Stimulated activated CD4-positive, alpha-beta T cell treated with anti-CD3 and anti-CD28 coated beads, Interleukin-12 subunit alpha, Interleukin-12 subunit beta, amount 100 ng/mL, for 24 hours (primary cell): ENCODE results near the gene ZIC5.

Experiments
- DNase-seq, 2 experiments: peaks; one replicate each; pipeline ENCODE4 v3.0.0-alpha.2; 2020; ENCODE audit warnings: low read depth in 2 of 2

ZIC5 gene

DNA sequence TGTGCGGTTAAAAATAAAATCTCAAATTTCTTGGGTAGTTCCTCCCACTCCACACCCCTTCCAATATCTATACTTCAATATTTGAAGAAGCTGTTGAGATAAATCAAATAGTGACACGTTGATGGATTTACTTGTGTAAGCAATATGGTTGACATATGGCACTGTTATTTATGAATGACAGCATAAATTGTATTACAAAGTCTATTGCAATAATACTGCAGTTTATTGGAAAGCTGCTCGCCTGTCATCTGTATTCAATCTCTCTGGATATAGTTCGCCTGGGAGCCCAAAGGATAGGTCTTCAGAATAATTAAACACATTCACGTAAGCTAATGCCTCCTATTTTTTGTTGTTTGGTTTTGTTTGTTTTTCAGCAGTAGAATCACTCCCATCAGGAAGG is 5.0 kb upstream of the ZIC5 start:
- DNase-seq = no peak

DNA sequence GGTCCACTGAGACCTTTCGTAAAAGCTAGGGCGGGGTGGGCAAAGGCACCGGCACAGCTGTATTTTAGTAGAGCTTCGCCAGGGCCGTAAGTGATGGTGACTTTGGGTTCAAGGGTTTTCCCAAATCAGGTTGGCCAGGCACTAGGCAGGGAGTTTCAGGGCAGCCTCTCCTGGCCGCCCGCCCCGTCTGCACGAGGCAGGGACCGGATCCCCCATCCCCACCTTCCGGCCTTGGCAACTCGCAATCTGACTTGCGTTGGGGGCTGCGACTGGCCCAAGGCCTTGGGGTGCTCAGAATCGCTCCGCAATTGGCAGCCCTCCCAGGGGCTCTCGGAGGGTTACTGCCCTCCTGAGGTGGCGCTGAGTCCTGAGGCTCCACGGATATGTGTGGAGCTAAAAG is 4.1 kb upstream of the ZIC5 start:
- DNase-seq = no peak

DNA sequence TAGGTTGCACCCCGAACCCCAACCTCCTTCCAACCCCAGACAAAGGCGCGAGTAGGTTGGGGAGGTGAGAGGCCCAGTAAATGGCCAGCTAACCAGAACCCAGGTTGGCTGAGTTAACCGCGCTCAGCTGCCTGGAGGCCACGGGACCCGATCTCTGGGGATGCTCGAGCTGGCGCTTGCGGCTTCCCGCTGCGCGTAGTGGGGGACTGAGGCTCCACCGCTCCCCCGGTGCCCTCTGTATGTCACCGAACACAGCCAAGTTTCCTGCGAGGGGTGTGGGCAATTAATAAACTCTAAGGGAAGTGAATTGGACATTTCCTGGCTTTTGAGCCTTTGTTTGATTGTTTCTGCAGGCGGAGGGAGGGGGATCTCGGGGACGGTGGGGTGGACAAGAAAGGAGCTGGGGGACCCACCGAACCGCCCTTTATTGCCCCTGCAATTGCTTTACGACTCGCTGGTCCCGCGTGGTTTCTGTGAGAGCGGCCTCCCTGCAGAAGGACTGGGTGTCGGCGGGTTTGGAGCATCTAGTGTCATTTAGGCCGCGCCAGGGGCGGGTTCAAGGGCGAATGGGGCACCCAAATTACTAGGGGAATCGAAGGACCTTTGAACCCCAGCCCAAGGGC is 3.5 kb upstream of the ZIC5 start:
- DNase-seq = no peak

DNA sequence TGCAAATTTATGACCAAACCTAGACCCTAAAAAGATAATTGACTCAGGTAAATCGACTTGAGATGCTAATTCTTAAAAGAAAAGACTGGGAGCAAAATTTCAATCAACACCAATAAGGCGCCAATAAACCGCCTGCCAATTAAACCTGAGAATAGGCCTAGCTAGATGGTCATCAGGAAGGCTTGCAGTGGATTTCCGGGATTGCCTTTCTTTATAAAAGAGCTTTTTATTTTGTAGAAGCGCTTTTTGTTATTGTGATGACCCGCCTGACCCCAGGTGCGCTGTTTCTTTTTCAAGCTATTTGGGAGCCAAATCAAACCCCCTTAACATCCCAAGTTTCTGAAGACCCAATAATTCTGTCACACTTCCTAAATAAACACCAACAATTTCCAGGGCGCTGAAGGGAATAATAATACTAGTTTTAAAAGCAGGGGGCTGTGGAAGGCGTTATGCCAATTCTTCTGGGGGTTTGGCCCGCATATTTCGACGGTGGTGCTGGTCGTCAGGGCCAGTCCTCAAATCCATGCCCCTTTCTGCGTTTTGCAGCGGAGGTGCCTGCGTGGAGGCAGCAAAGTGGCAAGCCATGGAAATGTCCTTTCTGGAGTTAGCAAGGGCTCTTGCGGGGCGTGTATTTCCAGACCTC is 2.9 kb upstream of the ZIC5 start:
- DNase-seq = no peak

DNA sequence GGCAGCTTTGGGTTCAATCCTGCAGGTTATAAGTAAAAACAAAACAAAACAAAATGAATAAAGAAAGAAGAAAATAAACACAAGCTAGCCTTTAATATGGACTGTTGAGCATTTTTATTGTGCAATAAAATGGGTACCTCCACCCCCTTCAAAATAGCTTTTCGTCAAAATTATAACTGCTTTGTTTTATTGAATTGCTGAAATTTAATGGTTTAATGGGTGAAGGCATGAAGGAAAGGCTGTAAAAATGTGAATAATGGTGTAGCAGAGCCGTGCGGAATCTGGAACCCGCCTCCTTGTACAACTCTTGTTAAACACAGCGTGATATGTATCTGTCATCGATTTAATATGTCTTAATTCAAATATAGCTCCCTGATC is 2.2 kb upstream of the ZIC5 start:
- DNase-seq = no peak

DNA sequence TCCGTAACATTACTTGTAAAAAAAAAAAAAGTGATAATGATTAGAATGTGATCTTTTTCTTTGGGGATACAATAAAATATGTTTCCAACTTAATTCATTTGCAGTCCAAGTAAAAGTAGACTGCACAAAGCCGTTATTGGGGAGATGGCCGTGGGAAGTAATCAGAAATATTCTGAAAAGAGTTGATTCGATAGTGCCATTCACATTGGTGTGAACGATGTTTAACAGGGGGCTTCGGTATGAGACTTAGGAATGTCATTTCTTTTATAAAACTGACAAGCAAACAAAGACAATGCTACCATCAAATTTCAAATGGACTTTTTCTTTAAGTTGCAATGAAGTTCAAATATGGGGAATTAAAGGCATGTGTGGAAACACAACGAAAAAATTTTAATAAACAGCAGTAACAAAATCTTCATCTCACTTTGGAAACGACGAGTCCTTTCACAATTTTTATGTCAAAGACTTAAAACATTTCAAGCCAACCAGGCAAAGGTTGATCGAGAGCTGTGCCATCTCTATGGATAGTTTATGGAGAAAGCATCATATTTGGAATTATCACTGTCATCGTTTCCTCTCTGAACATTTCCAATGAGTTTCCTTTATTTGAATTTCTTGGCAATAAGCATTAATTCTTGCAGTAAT is 1.7 kb upstream of the ZIC5 start:
- no peak for DNase-seq

DNA sequence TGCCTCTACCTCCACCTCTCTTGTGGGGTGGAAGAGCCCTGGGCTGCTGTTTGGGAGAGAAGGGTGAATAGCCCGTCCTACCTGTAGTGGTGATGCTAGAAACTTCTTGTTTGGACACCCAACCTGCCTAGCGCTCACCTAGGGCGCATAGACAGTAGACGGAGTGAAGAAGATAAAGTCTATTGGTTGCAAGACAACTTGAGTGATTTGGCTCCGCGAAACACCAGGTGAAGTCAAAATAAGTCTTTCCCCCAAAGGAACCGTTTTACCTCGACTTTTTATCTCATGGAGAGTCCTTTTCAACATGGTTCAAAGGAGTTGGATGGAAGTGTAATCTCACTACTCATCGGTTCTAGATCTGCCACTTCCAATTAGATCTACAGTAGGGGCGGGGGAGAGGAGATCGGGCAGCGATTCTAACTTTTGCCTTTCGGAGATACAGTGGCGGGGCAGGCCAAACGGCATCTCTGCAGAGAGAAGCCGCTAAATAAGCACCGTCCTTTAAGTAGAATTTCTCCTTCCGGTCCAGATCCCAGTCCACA is 694 bp upstream of the ZIC5 start:
- DNase-seq = no peak

DNA sequence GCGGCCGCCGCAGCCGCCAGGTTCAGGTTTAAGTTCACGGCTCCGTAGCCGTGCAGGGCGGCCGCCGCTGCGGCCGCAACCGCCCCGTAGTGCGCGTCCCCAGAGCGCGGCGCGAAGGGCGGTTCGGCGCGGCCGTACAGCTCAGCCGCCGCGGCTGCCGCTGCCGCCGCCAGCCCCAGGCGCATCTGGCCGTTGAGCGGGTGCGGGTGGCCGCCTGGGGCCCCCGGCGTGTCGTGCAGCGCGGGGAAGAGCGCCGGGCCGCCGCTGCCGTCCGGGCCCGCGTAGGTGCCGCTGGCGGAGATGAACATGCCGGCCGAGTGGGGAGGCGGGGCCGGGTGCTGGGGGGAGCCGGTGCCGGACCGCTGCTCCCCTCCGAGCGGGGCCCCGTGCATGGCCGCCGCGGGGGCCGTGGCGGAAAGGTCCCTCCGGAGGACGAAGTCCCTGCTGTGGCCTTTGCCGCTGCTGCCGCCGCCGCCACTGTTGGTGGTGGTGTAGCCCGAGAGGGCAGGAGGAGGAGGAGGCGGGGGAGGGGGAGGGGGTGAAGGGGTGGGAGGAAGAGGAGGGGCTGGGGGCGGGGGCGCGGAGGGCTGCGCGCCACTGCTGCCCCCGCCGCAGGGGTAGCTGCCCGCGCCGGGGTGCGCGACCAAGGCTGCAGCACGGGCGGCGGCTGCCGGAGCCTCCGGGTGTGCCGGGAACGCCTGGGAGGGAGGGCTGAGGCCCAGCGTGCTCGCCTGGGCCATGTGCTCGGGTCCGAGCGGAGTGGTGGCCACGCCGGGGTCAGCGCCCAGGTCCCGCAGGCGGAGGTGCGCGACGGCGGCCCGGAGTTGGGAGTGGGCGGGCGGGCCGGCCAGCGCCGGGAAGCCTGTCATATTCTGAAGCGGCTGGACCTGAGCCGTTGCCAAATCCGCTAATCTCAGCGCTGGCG is 654 bp downstream of the ZIC5 start:
- DNase-seq = no peak

DNA sequence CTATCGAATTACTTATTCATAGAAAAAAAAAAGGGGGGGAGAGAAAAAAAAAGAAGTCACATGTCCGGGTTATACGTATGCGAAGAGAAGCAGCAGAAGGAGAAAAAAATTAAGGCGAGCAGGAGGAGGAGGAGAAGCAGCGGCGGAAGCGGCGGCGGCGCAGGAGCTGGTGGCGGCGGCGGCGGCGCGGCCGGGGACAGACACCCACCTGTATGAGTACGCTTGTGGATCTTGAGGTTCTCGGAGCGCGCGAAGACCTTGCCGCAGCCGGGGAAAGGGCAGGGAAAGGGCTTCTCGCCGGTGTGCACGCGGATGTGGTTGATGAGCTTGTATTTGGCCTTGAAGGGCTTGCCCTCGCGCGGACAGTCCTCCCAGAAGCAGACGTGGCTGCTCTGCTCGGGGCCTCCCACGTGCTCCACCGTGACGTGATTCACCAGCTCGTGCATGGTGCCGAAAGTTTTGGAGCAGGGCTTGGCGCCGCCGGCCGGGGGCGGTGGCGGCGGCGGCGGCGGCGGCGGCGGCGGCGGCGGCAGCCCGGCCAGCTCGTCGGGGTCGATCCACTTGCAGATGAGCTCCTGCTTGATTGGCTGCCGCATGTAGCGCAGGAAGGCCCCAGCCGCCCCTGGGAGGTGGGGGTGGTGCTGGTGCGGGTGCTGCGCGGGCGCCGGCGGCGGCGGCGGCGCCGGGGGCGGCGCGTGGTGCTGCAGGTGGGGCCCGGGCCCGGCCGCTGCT is 1.5 kb downstream of the ZIC5 start:
- DNase-seq = no peak

DNA sequence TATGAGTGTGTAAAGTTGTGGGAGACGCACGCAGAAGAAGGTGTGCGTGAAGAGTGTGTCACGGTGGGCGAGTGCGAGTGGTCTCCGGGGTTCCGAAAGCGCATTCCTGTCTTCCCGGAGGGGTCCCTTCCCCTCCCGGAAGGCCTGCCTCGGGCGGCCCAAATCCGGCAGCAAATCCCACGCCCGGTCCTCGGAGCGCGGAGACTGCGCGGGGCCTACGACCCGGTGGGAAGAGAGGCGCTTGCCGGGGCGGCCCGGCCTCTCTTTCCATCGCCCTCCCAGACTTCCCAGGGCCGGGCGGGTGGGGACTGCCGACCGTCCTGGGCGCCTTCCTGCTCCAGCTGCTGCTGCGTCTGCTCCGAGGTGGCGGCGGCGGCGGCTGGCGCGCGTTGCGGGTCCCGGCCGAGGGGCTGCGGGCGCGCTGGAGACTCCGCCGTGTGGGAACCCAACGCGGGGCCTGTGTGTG is 2.1 kb downstream of the ZIC5 start:
- no peak for DNase-seq

DNA sequence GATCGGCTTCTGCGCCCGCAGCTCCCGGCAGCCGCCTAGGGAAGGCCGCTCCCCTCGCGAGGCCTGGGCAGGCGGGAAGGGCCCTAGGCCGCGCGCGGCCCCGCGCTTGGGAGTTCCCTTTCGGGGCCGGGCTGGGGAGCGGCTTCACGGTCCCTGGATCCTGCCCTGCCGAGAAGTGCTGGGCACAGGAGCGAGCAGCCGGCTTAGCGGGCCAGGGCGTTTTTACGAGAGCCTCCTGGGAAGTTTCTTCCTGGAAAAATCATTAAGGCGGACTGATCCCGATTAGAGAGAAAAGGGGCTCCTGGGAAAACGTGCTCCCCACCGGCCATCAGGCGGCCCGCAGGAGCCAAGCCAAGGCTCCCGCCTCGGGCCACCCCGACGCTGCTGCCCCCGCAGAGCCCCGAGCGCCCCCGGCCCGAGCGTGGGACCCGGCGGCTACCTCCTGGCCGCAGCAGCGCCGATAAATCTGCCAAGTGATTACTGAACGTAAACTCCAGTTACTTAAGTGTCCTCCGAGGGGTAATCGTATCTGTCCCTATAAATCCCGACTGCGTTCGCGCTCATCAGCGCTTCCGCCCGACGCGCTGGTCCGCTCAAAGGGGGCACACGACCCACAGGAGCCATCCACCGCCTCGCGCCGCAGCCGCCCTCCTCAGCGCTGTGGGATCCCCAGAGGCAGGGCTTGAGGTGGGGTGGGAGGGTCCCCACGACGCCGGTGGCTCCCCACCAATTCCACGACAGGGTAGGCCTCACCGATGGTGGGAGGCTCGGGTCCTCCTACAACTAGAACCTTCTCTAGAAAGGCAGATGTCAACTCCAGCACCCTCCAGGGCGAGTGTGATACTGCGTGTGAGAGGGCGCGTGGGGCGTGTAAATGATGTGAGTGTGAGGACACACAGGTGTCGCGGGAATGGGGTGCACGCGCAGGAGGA is 2.8 kb downstream of the ZIC5 start:
- DNase-seq = no peak

DNA sequence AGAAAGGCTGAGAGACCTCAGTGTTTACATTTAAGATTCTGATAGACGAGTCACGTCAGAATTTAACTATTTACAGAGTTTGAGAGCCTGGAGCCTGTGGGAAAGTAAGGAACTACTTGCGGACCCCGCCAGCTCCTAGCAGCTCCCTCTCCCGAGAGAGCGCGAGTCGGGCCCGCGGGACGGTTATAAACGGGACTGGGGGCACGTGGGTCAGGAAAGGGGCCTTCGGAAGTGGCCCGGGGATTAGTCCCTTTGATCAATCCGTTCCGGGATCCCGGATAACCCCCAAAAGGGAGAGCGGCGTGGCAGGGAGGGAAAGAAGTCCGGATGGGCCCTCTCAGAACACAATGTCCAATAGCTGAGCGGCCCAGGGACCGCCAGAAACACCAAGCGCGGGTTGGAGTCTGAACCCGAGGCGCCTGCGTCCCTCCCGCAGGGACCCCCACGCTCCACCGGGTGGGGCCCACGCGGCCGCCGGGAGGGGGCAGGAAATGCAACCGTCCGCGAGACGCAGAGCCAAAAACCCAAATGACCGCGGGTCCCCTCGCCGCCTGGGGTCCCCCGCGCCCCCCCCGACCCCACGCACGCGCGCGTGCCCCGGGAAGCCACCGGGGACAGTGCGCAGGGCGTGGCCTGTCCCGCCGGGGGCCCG is 3.6 kb downstream of the ZIC5 start:
- no peak for DNase-seq

DNA sequence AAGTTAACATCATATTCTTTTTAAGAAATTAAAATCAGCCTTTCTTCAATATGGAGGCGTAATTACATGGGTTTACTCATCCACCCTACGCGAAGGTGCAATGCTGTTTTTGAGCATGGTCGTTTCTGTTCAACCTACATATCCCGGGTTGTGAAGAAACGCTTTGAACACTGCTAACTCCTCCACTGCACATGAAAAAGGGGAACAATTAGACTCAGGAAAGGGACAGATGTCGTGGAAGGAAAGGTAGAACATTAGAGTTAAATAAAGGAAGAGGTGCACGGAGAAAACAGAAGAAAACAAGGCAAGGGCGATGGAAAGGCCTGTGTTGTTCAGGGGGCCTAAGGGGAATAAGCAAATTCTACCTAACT is 4.1 kb downstream of the ZIC5 start:
- DNase-seq = no peak

DNA sequence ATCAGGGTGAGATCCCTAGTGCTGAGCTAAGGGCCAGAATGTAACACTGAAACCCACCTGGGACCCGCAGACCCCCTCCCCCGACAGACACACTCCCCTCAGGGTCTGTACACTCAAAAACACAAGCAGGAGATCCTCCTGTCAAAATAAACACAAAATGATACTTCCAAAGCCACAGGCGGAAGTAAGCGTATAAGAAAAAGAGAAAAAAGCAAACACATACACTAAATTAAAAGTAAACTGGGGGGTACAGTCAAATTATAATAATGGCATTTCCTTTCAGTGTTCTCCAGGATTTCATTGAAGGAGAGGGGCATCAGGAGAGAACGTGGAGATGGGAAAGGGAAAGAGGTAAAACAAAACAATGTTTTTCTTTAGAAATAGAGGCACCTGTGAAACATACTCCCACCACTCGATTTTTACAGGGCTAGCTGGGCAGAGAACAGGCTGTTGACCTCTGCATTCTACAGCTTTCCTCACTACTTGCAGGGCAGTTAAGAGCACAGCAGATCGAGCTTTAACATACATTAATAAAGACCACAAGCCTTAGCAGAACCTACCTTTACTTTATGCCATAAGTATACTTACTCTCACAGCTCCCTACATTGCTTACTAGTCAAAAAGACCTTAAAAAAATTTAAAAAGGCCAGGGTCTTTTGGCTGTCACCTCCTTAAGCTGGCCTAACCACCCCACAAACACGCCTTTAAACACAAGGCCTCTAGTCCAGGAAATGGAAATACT is 5.3 kb downstream of the ZIC5 start:
- DNase-seq = no peak

DNA sequence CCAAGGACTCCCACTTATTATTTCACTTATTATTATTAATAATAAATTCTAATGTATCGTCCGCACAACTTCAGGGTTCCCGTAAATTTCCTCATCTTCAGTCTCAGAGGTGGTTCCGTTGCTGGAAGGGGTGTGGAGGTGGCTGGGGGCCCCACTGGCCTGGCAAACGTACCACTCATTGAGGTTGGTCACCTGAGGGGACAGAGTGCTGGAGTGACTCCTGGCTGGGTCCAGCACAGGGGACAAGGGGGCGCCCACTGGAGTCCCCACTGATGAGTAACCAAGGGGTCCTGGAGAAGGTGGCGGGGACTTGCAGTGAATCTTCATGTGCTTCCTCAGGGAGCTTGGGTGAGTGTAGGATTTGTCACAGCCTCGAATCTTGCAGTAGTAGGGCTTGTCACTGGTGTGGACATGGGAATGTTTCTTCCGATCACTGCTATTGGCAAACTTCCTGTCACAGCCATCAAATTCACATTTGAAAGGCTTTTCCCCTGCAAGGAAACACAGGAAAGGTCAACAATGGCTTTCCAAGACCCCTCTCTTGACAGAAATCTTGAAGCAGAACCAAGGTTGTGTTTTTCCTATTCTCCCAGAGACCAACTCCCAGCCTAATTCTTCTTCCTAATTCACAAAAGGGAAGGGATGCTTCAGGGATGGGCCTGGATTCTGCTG is 6.1 kb downstream of the ZIC5 start:
- no peak for DNase-seq

DNA sequence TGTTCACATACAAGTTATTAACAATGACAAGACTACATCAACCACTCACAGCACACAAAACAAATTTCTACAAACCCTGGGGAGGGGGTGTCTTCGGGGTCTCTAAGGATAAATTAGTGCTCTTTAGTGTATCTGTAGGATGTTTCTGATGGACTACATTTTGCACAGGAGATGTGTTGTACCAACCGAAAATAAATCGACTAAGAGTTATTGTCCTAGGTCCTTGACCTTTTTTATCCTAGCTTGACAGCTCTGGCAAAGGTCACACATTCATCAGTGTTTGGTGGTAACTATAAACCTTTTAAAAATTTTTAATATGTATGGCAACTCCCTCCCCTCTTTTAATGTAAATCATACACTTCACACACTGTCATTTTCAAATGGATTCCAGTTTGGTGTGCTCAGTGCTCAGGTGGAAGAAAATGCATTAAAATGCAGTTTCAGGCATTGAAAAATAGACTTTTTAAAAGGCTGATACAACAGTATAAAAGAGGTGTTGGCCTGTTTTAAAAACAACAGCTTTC is 7.7 kb downstream of the ZIC5 start:
- DNase-seq = no peak

DNA sequence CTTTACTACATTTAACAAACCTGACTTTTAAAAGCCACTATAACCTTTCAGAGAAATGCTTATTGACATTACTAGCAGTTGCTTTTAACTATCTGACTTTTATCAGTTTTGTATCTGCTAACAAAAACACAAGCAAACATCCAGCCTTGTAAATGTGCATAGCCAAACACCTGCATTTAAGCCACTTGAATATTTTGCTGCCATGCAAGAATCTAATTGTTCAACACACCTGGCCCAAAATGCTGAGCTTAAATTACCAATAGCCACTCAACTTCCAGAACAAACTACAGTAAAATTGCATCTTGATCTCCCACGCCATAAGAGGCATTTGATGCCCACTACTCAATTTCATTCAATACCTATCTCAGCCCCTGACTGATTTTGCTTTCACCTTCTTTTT is 9.3 kb downstream of the ZIC5 start:
- no peak for DNase-seq

DNA sequence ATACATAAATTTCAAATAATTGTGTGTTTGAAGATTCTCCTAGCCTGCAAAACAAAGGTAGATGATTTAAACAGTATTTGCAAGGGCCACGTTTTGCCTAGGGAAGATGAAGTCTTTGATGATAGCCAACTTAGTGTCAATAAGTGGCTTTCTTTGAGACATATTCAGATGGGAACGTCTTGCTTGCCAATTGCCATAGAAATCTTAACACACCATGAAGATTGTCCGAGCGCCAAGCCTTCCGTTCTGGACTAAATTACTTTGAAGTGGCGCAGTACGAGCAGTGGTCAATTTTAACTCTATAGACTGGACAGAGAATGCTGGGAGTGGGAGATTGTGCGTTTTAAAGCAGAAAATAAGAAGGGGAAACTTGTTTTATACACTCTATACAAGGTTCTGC is 9.9 kb downstream of the ZIC5 start:
- no peak for DNase-seq
